ENCODE measurements around the gene CBLB. TPM values are rescaled to one million over a fixed set of nuclear protein-coding genes. Genes with fewer than 3 reads are reported as not detected.

CBLB gene
- total RNA-seq, 2 donors from 2014 or later = 31.1 to 40.5 TPM

GRCh38 chr3:105878061-105878460 is 9.2 kb upstream of the CBLB start:
- intact Hi-C loops (cut with DNase I) = no loop called here
- Histone ChIP-seq H3K4me3 (no peak overlapping the region), H3K9me3 (no peaks in the 10 kb centered on the region), H3K27ac (no peak overlapping the region), H3K36me3 (replicated peaks in 1 of 2; ENCODE audit: insufficient read depth in 1 of 2, low read depth in 2 of 2) (no peaks in the 10 kb centered on the region), H3K4me1 (peaks cover 9% of the 10 kb centered on the region), H3K27me3 (no peaks in the 10 kb centered on the region)
- DNase-seq = no peak
- TF ChIP-seq POLR2A (IDR thresholded peaks at IDR 0.05) = no peak
- no peak for TF ChIP-seq CTCF (IDR thresholded peaks at IDR 0.05)
- 55 to 65% methylated on average over 1 of the region's 1 CpG for WGBS, 2 donors
- no peak for ATAC-seq

GRCh38 chr3:105877336-105877910 is 8.6 kb upstream of the CBLB start:
- Histone ChIP-seq H3K4me3 (no peak overlapping the region), H3K9me3 (no peaks in the 10 kb centered on the region), H3K27ac (peak overlapping the region in 2 of 4 donors; percentile 42 to 51), H3K4me1 (peaks cover 9% of the 10 kb centered on the region), H3K36me3 (replicated peaks in 1 of 2; ENCODE audit: insufficient read depth in 1 of 2, low read depth in 2 of 2) (no peaks in the 10 kb centered on the region), H3K27me3 (no peaks in the 10 kb centered on the region)
- DNase-seq (no peak), ATAC-seq (no peak)
- 56 to 68% methylated on average over 1 of the region's 1 CpG for WGBS, 2 donors
- intact Hi-C loops (cut with DNase I) = no loop called here
- no peak for TF ChIP-seq CTCF (IDR thresholded peaks at IDR 0.05)
- TF ChIP-seq POLR2A (IDR thresholded peaks at IDR 0.05) = no peak

DNA sequence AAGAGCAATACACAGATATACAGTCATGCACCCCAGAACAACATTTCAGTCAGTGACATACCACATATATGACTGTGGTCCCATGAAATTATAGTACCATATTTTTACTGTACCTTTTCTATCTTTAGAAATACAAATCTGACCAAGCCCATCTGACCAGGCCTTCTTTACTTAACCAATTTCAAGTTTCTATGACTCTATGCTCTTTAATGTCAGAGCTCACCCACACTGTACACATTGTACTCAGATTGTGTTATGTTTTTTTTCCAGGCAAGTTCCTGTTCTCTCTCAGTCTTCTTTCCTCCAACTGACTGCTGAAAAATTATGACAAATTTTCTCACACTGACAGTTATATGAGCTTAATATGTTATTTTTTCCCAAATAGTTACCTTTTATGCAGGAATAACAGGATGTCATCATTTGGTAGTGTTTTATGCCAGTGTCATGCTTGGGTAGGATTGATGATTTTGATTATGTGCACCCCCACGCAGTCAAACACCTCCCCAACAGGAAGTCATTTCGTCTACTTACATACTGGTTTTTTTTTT is 8.0 kb upstream of the CBLB start:
- no peaks in the 10 kb centered on the region for H3K9me3 ChIP-seq
- intact Hi-C loops (cut with DNase I) = no loop called here
- 28 to 36% methylated on average over 2 of the region's 2 CpGs for WGBS, 2 donors
- peak overlapping the region in 2 of 4 donors; percentile 42 to 51 for H3K27ac ChIP-seq
- ATAC-seq (peak; percentile 52), DNase-seq (no peak)
- no peak overlapping the region for H3K4me3 ChIP-seq
- peaks cover 9% of the 10 kb centered on the region for H3K4me1 ChIP-seq
- no peaks in the 10 kb centered on the region for H3K27me3 ChIP-seq
- TF ChIP-seq POLR2A (IDR thresholded peaks at IDR 0.05) (no peak), CTCF (IDR thresholded peaks at IDR 0.05) (no peak)
- no peaks in the 10 kb centered on the region for H3K36me3 ChIP-seq (replicated peaks in 1 of 2; ENCODE audit: insufficient read depth in 1 of 2, low read depth in 2 of 2)

GRCh38 chr3:105869861-105870755 is 1.3 kb upstream of the CBLB start:
- ATAC-seq (no peak), DNase-seq (no peak)
- intact Hi-C loops (cut with DNase I) = no loop called here
- WGBS, 2 donors = 8 to 14% methylated on average over 6 of the region's 6 CpGs
- Histone ChIP-seq H3K9me3 (no peaks in the 10 kb centered on the region), H3K4me3 (peak overlapping the region in 1 of 2 donors; percentile 93), H3K27me3 (no peaks in the 10 kb centered on the region), H3K36me3 (replicated peaks in 1 of 2; ENCODE audit: insufficient read depth in 1 of 2, low read depth in 2 of 2) (no peaks in the 10 kb centered on the region), H3K4me1 (peaks cover 30% of the 10 kb centered on the region), H3K27ac (peak overlapping the region; percentile 82 to 96 (median 92))
- TF ChIP-seq POLR2A (IDR thresholded peaks at IDR 0.05) (no peak), CTCF (IDR thresholded peaks at IDR 0.05) (no peak)
